ENCODE results near the gene BLTP1.
A peak's percentile ranks its signal among the peaks of the same experiment; 100 is the strongest.
"Not testable (repeated sequence)": the region's sequence is repeated elsewhere in the genome, so short reads cannot be mapped to it uniquely, and the experiment has no call there.

Gene BLTP1, protein sequence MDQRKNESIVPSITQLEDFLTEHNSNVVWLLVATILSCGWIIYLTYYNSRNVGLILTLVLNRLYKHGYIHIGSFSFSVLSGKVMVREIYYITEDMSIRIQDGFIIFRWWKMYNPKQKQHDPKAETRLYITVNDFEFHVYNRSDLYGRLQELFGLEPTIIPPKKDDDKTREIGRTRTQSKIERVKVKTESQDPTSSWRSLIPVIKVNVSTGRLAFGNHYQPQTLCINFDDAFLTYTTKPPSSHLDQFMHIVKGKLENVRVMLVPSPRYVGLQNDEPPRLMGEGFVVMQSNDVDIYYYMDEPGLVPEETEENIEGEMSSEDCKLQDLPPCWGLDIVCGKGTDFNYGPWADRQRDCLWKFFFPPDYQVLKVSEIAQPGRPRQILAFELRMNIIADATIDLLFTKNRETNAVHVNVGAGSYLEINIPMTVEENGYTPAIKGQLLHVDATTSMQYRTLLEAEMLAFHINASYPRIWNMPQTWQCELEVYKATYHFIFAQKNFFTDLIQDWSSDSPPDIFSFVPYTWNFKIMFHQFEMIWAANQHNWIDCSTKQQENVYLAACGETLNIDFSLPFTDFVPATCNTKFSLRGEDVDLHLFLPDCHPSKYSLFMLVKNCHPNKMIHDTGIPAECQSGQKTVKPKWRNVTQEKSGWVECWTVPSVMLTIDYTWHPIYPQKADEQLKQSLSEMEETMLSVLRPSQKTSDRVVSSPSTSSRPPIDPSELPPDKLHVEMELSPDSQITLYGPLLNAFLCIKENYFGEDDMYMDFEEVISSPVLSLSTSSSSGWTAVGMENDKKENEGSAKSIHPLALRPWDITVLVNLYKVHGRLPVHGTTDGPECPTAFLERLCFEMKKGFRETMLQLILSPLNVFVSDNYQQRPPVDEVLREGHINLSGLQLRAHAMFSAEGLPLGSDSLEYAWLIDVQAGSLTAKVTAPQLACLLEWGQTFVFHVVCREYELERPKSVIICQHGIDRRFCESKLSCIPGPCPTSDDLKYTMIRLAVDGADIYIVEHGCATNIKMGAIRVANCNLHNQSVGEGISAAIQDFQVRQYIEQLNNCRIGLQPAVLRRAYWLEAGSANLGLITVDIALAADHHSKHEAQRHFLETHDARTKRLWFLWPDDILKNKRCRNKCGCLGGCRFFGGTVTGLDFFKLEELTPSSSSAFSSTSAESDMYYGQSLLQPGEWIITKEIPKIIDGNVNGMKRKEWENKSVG (N-terminal part only)

DNA sequence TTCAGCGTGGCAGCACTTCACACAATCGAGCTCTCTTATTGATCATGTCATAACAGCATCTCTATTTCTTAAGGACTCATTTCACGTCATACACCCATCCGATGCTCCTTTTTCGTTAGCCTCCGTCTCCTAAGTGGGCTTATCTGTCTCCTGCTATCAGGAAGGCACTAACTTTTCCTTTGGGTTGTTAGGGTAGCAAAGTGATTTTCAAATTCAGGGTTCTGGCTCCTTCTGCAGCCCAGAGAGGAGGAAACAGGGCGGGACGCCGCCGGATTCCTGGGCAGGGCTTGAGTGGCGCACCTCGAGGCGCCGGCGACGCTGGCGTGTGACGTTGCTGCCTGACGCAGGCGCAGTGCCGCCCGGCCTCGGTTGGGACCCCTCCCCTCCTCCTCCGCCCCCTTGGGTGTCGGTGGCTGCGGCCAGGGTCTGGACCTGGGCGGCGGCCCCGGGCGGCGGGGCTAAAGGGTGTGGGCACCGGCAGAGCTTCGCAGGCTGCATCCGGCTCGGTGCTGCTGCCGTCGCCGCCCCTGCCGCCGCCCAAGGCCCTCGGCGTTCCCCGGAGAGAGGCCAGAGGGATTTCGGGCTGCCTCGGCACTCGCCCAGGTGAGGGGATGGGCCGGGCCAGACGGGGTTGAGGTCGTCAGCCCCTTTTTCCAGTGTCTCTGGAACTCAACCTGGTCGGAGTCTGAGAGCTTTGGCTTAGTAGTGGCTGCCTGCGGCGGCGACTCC is at the start of gene BLTP1:
BLTP1 (plus strand) TSS at position 350 of the 729 bp plus-strand sequence. CDS start 18,317 bp downstream, outside the sequence.
- DNase-seq = peak; percentile 44 to 93 (median 82)

DNA sequence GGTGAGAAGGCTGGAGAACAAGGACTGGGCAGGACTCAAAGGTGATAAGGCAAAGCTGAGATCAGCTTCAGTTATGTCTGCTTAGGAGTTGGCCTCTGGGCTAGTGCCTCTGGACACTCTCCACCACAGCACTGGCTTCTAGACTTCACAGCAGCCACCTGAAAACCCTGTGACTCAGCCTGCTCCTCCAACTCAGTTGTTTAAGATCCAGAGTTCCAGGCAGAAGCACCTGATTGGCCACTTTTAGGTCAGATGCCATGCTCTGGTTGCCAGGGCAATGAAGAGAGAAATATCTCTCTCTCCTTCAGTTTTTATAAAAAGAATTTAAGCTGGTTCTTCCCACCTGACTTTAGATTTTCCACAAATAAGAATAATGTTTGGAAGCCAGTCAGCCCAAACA is 47.9 kb upstream of the BLTP1 start:
- no peak for DNase-seq

DNA sequence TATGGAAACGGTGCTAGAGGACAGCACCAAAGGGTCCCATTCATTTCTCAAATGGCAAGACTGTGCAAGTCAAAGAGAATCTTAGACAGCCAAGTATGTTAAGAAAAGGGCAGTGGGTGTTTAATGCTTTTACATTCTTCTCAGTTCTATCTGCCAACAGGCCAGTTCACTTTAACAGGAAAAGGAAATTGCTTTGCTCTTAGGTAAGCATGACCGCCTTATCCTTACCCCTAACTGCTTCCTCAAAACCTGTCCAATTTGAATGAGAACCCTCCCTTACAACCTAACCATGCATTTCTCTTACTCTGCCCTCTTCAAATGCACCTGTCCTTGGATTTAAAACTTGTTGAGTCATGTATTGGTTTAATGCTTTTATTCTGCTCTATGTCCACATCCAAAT is 44.5 kb upstream of the BLTP1 start:
- no peak for DNase-seq

DNA sequence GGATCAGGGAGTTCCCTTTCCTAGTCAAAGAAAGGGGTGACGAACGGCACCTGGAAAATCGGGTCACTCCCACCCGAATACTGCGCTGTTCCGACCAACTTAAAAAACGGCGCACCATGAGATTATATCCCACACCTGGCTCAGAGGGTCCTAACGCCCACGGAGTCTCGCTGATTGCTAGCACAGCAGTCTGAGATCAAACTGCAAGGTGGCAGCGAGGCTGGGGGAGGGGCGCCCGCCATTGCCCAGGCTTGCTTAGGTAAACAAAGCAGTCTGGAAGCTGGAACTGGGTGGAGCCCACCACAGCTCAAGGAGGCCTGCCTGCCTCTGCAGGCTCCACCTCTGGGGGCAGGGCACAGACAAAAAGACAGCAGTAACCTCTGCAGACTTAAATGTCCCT is 41.8 kb upstream of the BLTP1 start:
- not testable (repeated sequence) for DNase-seq

DNA sequence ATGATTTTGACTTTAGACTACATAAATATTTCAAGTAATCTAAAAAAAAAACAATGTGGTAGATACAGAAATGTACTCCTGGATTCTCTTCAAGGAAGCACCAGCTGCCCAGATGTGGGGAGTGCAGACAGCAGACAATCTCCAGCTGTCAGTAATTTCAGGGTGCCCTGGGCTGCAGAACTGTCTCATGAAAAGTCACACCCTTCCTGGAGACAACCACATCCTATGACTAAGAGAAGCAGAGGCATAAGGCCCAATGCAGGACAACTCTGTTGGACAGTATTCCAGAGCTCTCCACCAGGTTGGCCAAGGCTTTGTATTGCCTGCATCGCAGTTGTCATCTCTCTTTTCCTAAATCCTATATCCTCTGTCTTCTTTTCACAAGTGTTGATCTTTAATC is 34.4 kb upstream of the BLTP1 start:
- no peak for DNase-seq

DNA sequence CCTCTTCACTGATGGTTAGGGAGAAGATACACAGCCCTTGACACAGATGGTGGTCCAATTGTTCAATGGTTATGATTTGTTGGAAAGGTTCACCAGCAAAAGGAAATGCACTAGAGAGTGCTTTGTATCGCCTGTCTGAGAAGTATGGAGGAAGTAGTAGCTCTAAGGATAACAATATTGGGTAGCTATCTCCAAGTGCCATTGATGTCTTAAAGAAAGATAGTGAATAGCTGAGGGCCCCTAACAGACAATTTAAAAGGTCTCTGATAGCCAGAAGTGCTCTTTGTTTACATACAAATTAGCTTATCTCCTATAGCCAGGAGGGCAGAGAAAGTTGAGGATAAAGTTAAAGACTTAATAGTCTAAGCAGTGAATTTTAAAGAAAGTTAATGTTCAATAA is 33.9 kb upstream of the BLTP1 start:
- no peak for DNase-seq

DNA sequence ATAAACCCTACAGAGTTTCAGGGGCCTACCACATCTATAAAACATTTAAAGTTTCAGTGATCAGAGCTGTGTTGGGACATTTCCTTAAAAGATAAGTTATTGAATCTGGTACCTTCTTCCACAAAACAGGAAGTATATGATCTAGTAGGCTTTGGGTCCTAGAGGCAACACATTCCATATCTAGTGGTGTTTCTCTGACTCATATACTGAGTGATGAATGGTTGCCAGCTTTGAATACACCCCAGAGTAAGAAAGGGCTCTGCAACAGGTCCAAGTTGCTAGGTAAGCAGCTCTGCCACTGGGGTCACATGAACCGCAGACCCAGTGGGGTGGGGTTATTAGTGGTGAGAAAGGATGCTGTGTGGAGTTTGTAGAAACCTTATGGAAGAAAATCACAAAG is 32.4 kb upstream of the BLTP1 start:
- no peak for DNase-seq

DNA sequence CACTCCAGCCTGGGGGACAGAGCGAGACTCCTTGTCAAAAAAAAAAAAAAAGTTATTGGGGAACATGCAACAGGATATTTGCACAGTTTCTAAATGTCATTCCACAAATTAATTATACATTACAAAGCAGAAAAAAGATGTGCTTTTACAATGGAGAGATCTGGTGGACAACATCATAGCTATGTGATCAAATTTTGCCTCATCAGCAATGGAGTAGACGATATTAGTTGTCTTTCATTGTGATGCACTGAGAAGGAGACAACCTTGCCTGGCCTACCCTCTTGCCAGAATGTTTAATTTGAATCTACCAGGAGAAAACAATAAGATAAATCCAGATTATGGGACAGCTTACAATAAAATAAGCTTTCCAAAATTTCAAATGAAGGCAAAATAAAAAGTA is 30.5 kb upstream of the BLTP1 start:
- no peak for DNase-seq

DNA sequence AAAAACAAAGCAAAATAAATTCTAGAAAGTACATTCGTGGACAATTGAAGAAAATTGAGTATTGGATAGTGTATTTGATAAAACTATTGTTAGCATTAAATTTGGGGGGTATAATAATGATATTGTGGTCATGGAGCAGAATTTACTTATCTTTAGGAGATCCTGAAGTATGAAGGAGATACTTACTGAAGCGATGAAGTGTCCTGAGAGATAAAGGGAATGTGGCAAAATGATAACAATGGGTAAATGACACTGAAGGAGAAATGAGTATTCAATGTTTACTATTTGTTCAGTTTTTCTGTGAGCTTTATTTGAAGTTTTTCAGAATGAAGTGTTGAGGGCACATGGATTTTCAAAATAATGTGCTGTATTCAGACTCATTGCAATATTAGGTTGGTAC is 30.0 kb upstream of the BLTP1 start:
- no peak for DNase-seq

DNA sequence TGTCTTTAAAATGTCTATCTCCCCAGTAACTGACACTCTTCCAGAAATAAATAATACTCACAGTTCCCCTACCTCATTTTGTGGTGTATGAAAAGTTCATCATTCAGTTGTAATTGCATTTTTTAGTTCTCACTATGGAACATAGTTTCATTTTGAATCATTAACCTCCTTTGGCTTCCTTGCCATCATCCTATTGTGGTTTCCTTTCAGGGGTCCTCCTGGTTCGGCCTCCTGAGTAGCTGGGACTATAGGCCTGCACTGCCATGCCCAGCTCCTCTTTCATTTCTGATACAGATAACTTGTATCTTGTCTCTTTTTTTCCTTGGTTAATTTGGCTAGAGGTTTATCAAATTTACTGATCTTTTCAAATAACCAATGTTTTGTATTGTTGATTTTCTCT is 23.1 kb upstream of the BLTP1 start:
- no peak for DNase-seq

DNA sequence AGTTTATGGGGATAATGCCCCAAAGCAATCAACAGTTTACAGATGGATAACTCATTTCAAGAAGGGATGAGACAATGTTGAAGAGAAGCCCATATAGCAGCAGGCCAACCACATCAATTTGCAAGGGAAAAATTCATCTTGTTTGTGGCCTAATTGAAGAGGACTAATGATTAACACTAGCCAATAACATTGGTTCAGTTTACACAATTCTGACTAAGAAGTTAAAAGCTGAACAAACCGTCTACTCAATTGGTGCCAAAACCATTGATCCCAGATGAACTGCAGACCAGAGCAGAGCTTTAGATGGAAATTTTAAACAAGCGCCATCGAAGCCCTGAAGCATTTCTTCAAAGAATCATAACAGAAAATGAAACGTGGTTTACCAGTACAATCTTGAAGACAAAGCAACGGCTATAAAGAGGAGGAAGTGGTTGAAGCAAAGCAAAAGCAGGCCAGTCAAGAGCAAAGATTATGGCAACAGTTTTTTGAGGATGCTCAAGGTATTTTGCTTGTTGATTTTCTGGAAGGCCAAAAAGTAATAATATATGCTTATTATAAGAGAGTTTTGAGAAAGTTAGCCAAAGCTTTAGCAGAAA is 20.5 kb upstream of the BLTP1 start:
- DNase-seq = no peak

DNA sequence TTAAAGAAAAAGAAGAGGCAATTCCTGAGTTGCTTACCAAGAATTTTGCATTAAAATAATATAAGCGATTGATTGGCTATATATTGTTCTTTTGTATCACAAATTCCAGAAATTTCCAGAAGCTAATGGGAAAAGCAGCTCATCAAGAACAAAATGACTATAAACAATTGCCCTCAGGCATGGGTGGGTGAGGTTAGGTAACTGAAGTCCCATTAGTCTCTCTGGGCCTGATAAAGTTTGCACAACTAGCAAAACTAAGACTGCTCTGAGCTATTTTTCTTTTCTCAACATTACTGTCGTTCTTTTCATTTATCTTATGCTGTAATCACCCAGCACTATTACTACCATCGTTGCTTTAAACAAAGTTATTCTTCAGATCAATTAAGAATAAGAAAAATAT is 19.2 kb upstream of the BLTP1 start:
- no peak for DNase-seq

DNA sequence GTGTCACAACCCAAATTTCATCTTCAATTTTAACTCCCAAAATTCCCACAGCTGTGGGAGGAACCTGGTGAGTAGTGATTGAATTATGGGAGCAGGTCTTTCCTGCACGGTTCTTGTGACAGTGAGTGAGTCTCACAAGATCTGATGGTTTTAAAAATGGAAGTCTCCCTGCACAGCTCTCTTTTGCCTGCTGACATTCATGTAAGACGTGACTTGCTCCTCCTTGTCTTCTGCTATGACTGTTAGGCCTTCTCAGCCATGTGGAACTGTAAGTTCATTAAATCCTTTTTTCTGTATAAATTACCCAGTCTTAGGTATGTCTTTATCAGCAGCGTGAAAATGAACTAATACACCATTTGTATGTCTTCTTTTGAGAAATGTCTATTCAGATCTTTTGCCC is 13.0 kb upstream of the BLTP1 start:
- DNase-seq = no peak

DNA sequence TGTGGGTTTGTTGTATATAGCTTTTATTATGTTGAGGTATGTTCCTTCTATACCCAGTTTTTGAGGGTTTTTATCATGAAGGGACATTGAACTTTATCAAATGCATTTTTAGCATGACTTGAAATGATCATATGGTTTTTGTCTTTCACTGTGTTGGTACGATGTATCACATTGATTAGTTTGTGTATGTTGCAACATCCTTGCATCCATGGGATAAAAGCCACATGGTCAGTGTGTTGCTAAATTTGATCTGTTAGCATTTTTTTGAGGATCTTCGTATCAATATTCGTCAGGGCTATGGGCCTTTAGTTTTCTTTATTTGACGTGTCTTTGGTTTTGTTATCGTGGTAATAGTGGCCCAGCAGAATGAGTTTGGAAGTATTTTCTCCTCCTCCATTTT is 11.3 kb upstream of the BLTP1 start:
- DNase-seq = no peak

DNA sequence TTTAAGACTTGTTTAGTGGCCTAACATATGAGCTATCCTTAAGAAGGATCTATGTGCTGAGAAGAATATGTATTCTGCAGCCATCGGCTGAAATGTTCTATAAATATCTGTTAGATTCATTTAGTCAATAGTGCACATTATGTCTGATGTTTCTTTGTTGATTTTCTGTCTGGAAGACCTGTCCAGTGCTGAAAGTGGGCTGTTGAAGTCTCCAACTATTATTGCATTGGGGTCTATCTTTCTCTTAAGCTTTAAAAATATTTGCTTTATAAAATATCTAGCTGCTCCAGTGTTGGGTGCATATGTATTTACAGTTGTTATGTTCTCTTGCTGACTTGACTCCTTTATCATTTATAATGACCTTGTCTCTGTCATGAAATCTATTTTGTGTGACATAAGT is 9.4 kb upstream of the BLTP1 start:
- no peak for DNase-seq

DNA sequence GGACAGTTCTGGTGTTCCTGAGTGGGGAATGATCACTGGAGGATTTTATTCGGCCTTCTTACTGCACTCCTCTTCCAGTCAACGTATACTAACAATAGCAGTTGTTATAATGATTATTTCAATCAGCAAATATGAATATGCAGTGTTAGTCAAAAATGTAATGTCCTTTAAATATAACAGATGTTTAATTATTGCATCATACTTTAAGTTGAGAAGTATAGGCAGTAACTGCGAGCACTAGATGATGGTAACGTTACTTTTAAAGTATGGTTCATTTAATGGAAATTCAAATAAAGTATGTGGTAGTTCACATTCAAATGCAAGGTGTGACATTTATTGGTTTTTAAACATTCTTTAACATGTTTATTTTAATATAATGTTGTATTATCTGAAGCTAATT is 5.5 kb upstream of the BLTP1 start:
- no peak for DNase-seq

DNA sequence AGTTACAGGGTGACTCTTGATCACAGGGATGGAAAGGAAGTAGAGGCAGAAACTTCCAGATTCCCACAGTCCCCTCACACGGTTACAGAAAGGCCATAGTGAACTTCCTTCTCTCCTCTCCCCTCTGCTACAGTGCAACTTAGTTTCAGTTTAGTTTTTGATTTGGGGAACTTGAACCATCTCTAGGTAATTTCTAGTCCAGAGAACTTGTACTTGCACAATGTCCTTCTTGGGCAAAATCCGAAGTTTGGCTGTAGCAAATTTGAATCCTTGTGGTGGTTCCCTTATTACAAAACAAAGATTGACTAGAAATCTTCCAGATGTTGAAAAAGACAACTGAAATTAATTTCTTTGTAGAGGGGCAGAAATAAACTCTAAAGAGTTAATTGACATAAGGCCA is 1.2 kb upstream of the BLTP1 start:
- no peak for DNase-seq

DNA sequence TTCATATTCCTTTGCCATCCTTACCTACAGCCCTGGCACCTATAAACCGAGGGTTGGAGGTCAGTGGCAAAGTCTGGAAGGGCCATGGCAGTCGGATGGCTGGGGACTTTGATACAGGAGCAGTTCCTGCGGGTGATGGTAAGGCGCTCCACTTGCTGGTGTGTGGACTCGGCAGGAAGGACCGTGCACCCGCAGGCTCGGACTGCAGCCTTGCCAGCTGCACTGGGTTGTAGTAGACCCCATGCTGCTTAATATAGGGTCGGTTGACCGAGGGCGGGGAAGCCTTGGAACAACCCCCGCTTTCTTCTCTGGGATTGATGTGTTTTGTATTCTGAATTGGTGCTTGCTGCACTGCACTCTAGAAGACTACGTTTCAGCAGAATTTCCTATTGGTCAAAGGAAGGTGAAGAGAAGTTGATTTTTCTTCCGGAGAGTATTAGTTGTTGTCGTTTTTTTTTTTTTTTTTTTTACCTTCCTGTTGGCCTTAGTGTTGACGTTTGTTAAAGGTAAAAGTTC is 638 bp downstream of the BLTP1 start:
- DNase-seq = peak in 47 of 56 donors; percentile 4 to 65 (median 43)

DNA sequence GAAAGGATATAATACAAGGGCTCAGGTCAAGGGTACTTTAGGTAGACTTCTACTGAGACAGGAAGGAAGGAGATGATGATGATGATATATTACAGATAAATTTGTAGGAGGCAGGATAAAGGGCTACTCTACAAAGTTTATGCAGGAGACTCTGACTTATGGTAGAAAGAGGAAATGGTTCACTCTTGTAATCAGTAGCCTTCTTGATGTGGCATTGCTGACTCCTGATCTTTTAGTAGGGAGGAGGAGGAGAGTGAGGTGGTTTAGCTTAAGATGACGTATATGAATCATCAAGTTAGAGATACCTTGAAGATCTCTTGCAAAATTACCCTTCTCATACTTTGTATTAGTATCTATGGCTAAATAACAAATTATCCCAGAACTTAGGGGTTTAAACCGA is 4.7 kb downstream of the BLTP1 start:
- DNase-seq = no peak

DNA sequence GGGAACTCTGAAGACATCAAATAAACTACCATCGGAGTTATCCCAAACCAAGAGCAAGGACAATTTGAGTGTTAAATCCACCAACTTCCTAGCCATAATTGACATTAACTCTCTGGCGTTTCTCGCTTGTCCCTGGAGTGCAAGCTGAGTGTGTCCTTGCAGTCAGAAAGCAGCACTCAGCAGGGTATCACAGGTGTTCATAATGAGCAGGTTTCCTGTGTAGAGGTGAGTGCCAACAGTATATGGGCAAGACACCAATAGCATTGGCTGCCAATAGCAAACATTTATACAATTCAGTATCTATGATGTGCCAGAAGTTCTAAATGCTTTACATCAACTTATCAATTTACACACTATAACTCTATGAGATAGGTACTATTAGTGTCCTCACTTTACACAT is 11.2 kb downstream of the BLTP1 start:
- no peak for DNase-seq

DNA sequence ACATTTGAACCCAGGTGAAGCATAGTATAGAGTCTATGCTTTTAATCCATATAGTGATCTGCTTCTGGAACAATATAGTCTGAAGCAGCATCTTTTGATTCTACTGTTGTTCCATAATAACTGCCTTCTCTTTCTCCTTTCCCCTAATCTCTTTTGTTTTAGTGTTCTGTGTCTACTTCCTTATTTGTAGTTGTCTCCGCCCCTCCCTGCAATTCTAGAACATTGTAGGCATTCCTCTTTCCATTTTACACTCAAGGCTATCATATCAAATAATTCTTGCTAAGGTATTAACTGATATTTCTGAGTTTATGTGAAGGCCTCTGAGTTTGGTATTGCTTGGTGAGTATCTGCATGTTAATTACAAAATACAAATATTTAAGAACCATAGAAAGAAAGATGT is 11.6 kb downstream of the BLTP1 start:
- no peak for DNase-seq
